Neuronal stem cell (in vitro differentiated cells): Measurements from ENCODE around the gene EPAS1.
A peak's percentile ranks its signal among the peaks of the same experiment; 100 is the strongest.

Experiments used
- DNase-seq: peaks from one replicate; pipeline ENCODE4 v3.0.0-alpha.2; 2013; ENCODE audit warnings: low spot score
- H2AFZ ChIP-seq: one replicate; pipeline ENCODE4 v1.6.1; 2013; ENCODE audit warnings: mild to moderate bottlenecking, low read length, inconsistent platforms
- H2AK5ac ChIP-seq: 2 replicates; pipeline ENCODE4 v1.6.1; 2013; ENCODE audit warnings: low read depth, mild to moderate bottlenecking, inconsistent platforms, low read length, moderate library complexity, mixed read lengths
- H2BK120ac ChIP-seq: 2 replicates; pipeline ENCODE4 v1.6.1; 2013; ENCODE audit warnings: low read depth, mild to moderate bottlenecking, inconsistent platforms, low read length, moderate library complexity, mixed read lengths
- H2BK12ac ChIP-seq: one replicate; pipeline ENCODE4 v1.6.1; 2013; ENCODE audit warnings: low read length, inconsistent platforms
- H2BK15ac ChIP-seq: 2 replicates; pipeline ENCODE4 v1.6.1; 2013; ENCODE audit warnings: mild to moderate bottlenecking, low read length, inconsistent platforms, mixed read lengths
- H2BK5ac ChIP-seq: one replicate; pipeline ENCODE4 v1.6.1; 2013; ENCODE audit warnings: inconsistent platforms, mild to moderate bottlenecking, low read length, moderate library complexity
- H3K14ac ChIP-seq: one replicate; pipeline ENCODE4 v1.6.1; 2013; ENCODE audit warnings: low read length, inconsistent platforms
- H3K18ac ChIP-seq: 2 replicates; pipeline ENCODE4 v1.6.1; 2013; ENCODE audit warnings: low read length, inconsistent platforms
- H3K23ac ChIP-seq: 2 replicates; pipeline ENCODE4 v1.6.1; 2013; ENCODE audit warnings: low read depth, mild to moderate bottlenecking, mixed read lengths, low read length, inconsistent platforms; ENCODE audit not compliant: poor library complexity
- H3K27ac ChIP-seq: replicated peaks from 3 replicates; pipeline ENCODE4 v1.5.1; 2013; ENCODE audit warnings: low read length, inconsistent platforms
- H3K27me3 ChIP-seq, 3 experiments: 2 replicates each; pipeline ENCODE4 v1.6.1; 2013; ENCODE audit warnings: low read length in 3 of 3, mild to moderate bottlenecking in 2 of 3, inconsistent platforms in 1 of 3, low read depth in 1 of 3, mixed read lengths in 1 of 3, moderate library complexity in 1 of 3; ENCODE audit not compliant: control insufficient read depth in 3 of 3, insufficient read depth in 3 of 3
- H3K36me3 ChIP-seq, 2 donors: replicated peaks in 1 of 2; 2 replicates each; pipeline ENCODE4 v1.6.1; 2013; ENCODE audit warnings: low read length in 2 of 2; ENCODE audit not compliant: control insufficient read depth in 2 of 2, insufficient read depth in 2 of 2
- H3K4ac ChIP-seq: 2 replicates; pipeline ENCODE4 v1.6.1; 2013; ENCODE audit warnings: inconsistent platforms, mild to moderate bottlenecking, low read length, moderate library complexity
- H3K4me1 ChIP-seq, 2 donors: 1 replicate in 1 of 2; 2 replicates in 1 of 2; pipeline ENCODE4 v1.6.1; 2013; ENCODE audit warnings: low read length in 2 of 2, low read depth in 1 of 2; ENCODE audit not compliant: control insufficient read depth in 2 of 2, insufficient read depth in 1 of 2
- H3K4me2 ChIP-seq: one replicate; pipeline ENCODE4 v1.6.1; 2013; ENCODE audit warnings: mild to moderate bottlenecking, low read length, inconsistent platforms; ENCODE audit not compliant: insufficient read depth, poor library complexity, severe bottlenecking
- H3K4me3 ChIP-seq, 2 donors: 2 replicates each; pipeline ENCODE4 v1.5.1; 2013; ENCODE audit warnings: low read length in 2 of 2, mild to moderate bottlenecking in 2 of 2, inconsistent platforms in 1 of 2, moderate library complexity in 1 of 2
- H3K79me1 ChIP-seq: one replicate; pipeline ENCODE4 v1.6.1; 2013; ENCODE audit warnings: low read depth, mild to moderate bottlenecking, inconsistent platforms, low read length, moderate library complexity
- H3K9ac ChIP-seq: one replicate; pipeline ENCODE4 v1.6.1; 2013; ENCODE audit warnings: mild to moderate bottlenecking, low read depth, low read length, inconsistent platforms; ENCODE audit not compliant: poor library complexity
- H3K9me3 ChIP-seq, 2 donors: replicated peaks in 1 of 2; 2 replicates each; pipeline versions ENCODE3 to v1.6.1; 2013; ENCODE audit warnings: low read length in 2 of 2, mild to moderate bottlenecking in 2 of 2, inconsistent platforms in 1 of 2, low read depth in 1 of 2, mixed read lengths in 1 of 2, moderate library complexity in 1 of 2; ENCODE audit not compliant: control insufficient read depth in 2 of 2, insufficient read depth in 1 of 2
- H4K8ac ChIP-seq: one replicate; pipeline ENCODE4 v1.6.1; 2013; ENCODE audit warnings: low read depth, mild to moderate bottlenecking, inconsistent platforms, low read length, moderate library complexity
- H4K91ac ChIP-seq: one replicate; pipeline ENCODE4 v1.6.1; 2013; ENCODE audit warnings: low read length, low read depth, mild to moderate bottlenecking, inconsistent platforms; ENCODE audit not compliant: poor library complexity
- WGBS, 2 donors: extraction: QIAGEN DNeasy Blood & Tissue Kit; methylation state at CpG; one replicate each; pipeline ENCODE4 v1.1.7; 2013; ENCODE audit warnings: missing lambda C conversion rate in 2 of 2, mixed read lengths in 1 of 2; ENCODE audit not compliant: insufficient read length in 2 of 2, insufficient replicate concordance in 1 of 2; ENCODE audit errors: extremely low coverage in 2 of 2; 5-methylcytosine and 5-hydroxymethylcytosine counted together

Gene EPAS1

DNA sequence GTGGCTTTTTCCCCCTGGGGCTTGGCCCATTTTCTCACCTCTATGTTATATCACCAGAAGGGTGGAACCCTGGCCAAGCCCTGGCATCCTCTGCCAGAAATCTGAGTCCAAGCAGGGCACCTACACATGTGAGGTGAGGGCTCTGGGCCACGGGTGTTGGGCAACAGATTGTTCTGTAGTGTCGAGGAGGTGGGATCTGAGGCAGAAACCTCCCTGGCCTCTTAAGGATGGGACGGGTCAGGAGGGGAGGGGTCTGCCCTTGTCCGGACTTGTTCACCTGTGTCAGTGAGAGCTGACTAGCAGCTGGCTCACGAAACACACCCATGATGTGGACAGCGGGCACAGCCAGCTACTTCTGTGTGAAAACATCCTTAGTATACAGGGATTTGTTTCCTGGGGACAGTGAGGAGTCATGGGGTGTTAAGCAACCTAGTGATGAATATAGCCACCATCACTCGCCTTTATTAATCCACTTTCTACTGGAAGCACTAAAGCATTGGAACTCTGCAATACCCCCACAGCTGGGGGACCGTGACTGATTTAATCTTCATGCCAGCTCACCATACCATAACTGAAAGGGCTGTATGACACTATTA lies 35.6 kb downstream of the EPAS1 start:
- Histone ChIP-seq H3K36me3 (no peaks in the 10 kb centered on the region), H3K27ac (no peak overlapping the region), H3K4me1 (peaks cover 6 to 10% of the 10 kb centered on the region in 2 donors), H2AFZ (no peak overlapping the region), H3K27me3 (peaks cover 0 to 29% (median 0%) of the 10 kb centered on the region in 3 experiments), H2AK5ac (no peak overlapping the region), H2BK12ac (no peak overlapping the region), H3K23ac (no peak overlapping the region), H2BK5ac (no peak overlapping the region), H3K4ac (no peak overlapping the region), H4K8ac (no peak overlapping the region), H2BK15ac (no peak overlapping the region), H3K9ac (no peak overlapping the region), H3K4me3 (no peak overlapping the region), H3K18ac (no peak overlapping the region), H3K14ac (no peak overlapping the region), H2BK120ac (no peak overlapping the region), H4K91ac (no peak overlapping the region), H3K79me1 (no peaks in the 10 kb centered on the region), H3K4me2 (no peak overlapping the region), H3K9me3 (no peaks in the 10 kb centered on the region)
- WGBS, 2 donors = no CpG with 5 or more reads among the region's 8 CpGs
- DNase-seq = no peak

DNA sequence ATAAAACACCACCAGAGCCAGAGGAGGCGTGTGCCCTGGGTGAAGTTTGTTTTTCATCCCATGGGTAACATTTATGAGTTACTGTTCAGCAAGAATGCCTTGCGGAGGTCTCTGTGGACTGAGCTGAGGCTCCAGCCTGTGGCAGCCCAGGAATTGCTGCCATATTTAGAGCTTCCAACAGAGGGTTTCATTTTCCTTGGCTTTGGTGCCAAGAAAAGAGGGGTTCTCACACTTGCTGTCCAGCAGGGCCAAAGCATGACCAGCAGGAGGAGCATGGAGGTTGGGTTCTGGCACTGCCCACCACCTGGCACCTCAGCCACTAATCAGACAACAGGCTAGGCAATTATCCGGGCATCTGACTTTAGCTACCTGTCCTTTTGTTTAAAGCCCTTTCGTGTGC lies 36.7 kb downstream of the EPAS1 start:
- no peak overlapping the region for H2BK5ac ChIP-seq
- H3K79me1 ChIP-seq = no peaks in the 10 kb centered on the region
- H3K14ac ChIP-seq = no peak overlapping the region
- H3K27ac ChIP-seq = no peak overlapping the region
- no peak for DNase-seq
- no peak overlapping the region for H3K18ac ChIP-seq
- peaks cover 0 to 35% (median 0%) of the 10 kb centered on the region in 3 experiments for H3K27me3 ChIP-seq
- no peak overlapping the region for H4K8ac ChIP-seq
- WGBS, 2 donors = no CpG with 5 or more reads among the region's 4 CpGs
- H3K9ac ChIP-seq = no peak overlapping the region
- no peak overlapping the region for H2AFZ ChIP-seq
- H2BK120ac ChIP-seq = no peak overlapping the region
- peak overlapping the region; percentile 6 for H2AK5ac ChIP-seq
- H2BK15ac ChIP-seq = peak overlapping the region; percentile 4
- H3K9me3 ChIP-seq = no peaks in the 10 kb centered on the region
- H4K91ac ChIP-seq = no peak overlapping the region
- no peak overlapping the region for H3K4me2 ChIP-seq
- H3K36me3 ChIP-seq = no peaks in the 10 kb centered on the region
- no peak overlapping the region for H2BK12ac ChIP-seq
- H3K23ac ChIP-seq = no peak overlapping the region
- H3K4me1 ChIP-seq = peaks cover 6 to 15% of the 10 kb centered on the region in 2 donors
- no peak overlapping the region for H3K4ac ChIP-seq
- no peak overlapping the region for H3K4me3 ChIP-seq

DNA sequence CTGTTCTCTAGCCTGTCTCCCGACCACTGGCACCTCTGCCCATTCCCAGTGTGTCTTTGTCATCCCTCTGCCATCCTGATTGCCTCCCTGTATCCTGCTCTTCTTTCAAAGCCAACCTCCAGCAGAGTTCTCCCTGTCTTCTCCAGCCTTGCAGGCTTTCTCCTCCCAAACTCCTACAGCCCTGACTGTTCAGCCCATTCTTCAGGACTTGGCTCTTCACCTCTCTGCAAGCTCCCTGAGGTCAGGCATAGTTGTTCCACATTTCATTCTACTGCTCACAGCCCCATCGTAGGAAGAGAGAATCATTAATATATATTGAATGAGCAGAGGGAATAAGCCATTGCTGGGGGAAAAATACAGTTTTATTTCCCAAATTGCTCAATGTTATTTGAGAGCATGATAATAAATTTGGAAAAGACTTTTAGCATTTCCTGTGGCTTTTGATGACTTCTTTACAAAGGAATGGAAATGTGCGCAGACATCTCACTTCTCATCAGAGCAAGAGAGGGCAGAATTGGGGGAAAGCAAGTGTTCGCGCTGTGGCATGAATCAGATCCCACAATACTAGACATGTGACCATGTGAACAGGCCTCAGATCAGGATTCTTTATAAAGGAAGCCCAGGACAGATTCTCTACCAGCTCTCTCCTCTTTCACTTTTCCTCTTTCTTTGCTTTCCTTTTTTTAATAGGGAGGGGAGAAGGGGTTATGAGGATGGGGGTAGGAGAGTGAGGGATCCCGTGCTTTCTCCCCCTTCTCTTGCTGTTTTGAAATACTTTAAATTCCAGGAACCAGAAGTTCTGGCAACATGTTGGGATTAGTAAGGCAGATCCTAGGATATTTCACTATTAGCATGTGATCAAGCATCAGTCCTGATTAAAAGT lies 37.4 kb downstream of the EPAS1 start:
- Histone ChIP-seq H2BK12ac (no peak overlapping the region), H3K4me2 (no peak overlapping the region), H3K27ac (no peak overlapping the region), H3K14ac (no peak overlapping the region), H3K9ac (no peak overlapping the region), H3K4me3 (no peak overlapping the region), H3K4ac (no peak overlapping the region), H3K4me1 (peaks cover 6 to 15% of the 10 kb centered on the region in 2 donors), H4K91ac (no peak overlapping the region), H2AFZ (peak overlapping the region; percentile 31), H3K18ac (no peak overlapping the region), H4K8ac (no peak overlapping the region), H2AK5ac (no peak overlapping the region), H2BK15ac (peak overlapping the region; percentile 4), H2BK120ac (no peak overlapping the region), H3K9me3 (no peaks in the 10 kb centered on the region), H3K23ac (no peak overlapping the region), H2BK5ac (no peak overlapping the region), H3K36me3 (no peaks in the 10 kb centered on the region), H3K27me3 (peaks cover 0 to 35% (median 0%) of the 10 kb centered on the region in 3 experiments), H3K79me1 (no peaks in the 10 kb centered on the region)
- no peak for DNase-seq
- WGBS, 2 donors = no CpG with 5 or more reads among the region's 6 CpGs
